IPS-15b (cell line): ENCODE data around the gene FAM83F.
A peak's percentile ranks its signal among the peaks of the same experiment; 100 is the strongest.

ENCODE experiments used
- H3K27me3 ChIP-seq: one replicate; pipeline ENCODE4 v1.6.1; 2013; ENCODE audit warnings: low read length; ENCODE audit not compliant: control insufficient read depth, insufficient read depth
- H3K36me3 ChIP-seq: one replicate; pipeline ENCODE4 v1.6.1; 2013; ENCODE audit warnings: low read length; ENCODE audit not compliant: control insufficient read depth, insufficient read depth
- H3K4me1 ChIP-seq: one replicate; pipeline ENCODE4 v1.6.1; 2013; ENCODE audit warnings: mild to moderate bottlenecking, low read length; ENCODE audit not compliant: control insufficient read depth, insufficient read depth
- H3K4me3 ChIP-seq: one replicate; pipeline ENCODE4 v1.5.1; 2013; ENCODE audit warnings: low read depth, low read length
- H3K9ac ChIP-seq: one replicate; pipeline ENCODE4 v1.6.1; 2013; ENCODE audit warnings: low read depth, mild to moderate bottlenecking, low read length
- H3K9me3 ChIP-seq: one replicate; pipeline ENCODE4 v1.6.1; 2013; ENCODE audit warnings: mild to moderate bottlenecking, low read length; ENCODE audit not compliant: control insufficient read depth, insufficient read depth

The FAM83F gene

DNA sequence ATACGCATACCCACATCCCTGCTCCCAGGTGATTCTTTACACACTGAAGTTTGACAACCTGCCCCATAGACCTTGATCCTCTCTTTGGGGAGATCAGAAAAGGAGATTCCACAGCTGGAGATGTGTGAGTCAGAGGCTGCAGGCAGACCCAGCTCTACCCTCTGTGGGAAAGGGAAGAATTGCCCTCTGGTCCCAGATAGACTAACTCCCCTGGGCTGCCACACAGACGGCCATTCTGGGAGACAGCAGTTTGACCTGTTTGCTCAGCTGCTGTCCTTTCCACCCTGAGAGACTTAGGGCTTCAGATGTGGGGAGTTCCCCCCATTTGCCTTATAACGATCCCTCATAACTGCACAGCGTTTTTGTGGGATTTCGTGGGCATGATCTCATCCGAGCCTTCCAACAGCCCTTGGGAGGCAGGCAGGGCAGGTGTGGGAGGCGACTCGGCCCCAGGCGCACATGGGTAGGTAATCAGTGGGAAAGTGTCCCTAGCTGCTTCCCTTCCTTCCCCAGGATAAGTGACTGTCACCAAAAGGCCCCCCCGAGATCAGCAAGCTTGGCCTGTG, 14.1 kb downstream of the FAM83F start:
- Histone ChIP-seq H3K36me3 (no peaks in the 10 kb centered on the region), H3K27me3 (no peaks in the 10 kb centered on the region), H3K4me3 (no peak overlapping the region), H3K4me1 (peaks cover 23% of the 10 kb centered on the region), H3K9me3 (no peaks in the 10 kb centered on the region), H3K9ac (no peak overlapping the region)

DNA sequence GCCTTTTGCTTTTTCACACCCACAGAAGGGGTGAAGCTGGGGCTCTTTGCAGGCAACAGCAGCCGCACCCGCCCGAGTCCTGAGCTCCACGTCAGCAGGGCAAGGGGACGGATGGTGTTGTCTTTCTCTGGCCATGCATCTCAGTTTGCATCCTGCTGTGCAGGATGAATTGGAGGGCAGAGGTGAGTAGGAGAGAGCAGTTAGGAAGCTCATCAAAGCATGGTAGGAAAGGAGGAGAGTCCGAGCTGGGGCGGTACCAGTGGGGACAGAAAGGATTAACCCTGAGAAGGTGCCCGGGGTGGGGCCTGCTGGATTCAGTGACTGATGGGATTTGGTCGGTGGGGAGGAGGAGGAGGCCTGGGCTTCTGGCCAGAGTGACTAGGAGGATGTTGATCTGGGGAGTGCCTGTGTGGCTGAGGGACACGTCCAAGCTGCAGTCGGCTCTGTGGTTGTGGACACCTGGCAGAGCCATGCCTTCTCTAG, 14.6 kb downstream of the FAM83F start:
- no peak overlapping the region for H3K9ac ChIP-seq
- H3K9me3 ChIP-seq: no peaks in the 10 kb centered on the region
- H3K27me3 ChIP-seq: no peaks in the 10 kb centered on the region
- peaks cover 23% of the 10 kb centered on the region for H3K4me1 ChIP-seq
- H3K36me3 ChIP-seq: no peaks in the 10 kb centered on the region
- H3K4me3 ChIP-seq: peak overlapping the region; percentile 38

DNA sequence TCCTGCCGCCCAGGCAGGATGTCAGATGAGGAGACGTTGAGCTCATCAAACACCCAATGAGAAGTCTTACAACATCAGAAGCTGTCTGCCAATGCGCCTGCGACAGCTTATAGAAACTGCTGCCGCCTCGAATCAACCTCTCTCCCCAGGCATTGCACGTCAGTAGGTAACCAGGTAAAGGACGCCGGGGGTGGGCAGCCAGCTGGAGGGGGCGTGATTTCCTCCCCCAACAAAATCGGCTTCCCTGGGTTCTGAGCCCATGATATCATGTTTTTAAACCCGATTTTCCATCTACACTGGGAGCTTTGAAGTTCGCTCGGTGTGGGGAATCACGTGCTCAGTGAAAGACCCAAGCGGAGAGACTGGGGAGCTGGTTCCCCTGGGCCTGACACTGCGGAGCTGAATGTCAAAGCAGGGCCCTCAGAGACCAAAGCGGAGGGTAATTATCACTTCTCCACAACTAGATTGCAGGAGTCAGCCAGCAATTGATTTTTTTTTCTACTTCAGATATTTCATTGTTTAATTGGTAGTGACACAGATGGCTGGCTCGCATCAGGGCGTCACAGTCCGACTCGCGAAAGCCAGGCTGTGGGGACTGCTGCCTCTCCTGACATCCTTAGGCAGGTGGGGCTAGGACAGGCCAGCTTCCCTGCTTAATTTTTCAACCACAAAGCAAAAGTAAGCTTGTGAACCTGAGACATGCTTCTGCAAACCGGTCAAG, 15.4 kb downstream of the FAM83F start:
- H3K4me1 ChIP-seq: peaks cover 23% of the 10 kb centered on the region
- H3K4me3 ChIP-seq: peak overlapping the region; percentile 38
- no peaks in the 10 kb centered on the region for H3K27me3 ChIP-seq
- no peaks in the 10 kb centered on the region for H3K9me3 ChIP-seq
- H3K9ac ChIP-seq: no peak overlapping the region
- H3K36me3 ChIP-seq: no peaks in the 10 kb centered on the region

DNA sequence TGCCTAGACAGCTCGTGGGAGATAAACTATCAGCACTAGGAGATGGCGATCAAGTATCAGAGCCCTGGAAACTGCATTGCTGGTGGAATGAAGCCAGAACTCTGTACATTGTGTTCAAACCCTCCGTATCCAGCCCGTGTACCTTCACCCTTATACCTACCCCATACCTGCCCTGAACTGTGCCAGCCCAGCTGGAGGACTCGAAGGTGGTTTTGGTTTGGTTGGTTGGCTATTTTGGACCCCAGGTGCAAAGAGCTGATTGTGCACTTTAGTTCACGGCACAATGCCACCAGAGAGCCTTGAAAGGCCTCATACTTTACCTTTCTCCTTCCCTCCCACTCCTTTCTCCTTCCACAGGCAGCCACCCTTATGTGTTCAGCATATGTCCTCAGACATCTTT, 16.0 kb downstream of the FAM83F start:
- Histone ChIP-seq H3K9me3 (no peaks in the 10 kb centered on the region), H3K4me1 (peaks cover 23% of the 10 kb centered on the region), H3K9ac (no peak overlapping the region), H3K4me3 (no peak overlapping the region), H3K27me3 (no peaks in the 10 kb centered on the region), H3K36me3 (no peaks in the 10 kb centered on the region)

DNA sequence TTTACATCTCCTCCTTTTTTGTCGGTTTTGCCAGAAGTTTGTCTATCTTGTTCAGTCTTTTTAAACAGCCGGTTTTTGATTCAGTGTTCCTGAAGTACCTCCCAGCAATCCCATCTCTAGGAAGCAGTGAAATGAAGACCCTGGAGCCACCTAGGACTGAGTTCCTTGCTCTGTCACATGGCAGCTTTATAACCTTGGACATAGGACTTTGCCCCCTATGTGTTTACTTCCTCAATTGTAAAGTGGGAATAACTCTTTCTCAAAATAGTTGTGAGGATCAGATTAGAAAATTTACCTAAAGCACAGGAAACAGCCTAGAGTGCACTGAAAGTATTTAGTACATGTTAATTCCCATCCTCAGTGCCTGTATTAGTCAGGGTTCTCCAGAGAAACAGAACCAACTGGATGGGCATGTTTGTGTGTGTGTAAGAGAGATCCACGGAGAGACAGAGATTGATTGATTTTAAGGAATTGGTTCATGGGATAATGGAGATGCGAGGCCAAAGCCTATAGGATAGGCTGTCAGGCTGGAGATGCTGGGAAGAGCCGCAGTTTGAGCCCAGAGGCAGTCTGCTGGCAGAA, 20.0 kb downstream of the FAM83F start:
- Histone ChIP-seq H3K4me3 (no peak overlapping the region), H3K36me3 (no peaks in the 10 kb centered on the region), H3K9me3 (no peaks in the 10 kb centered on the region), H3K27me3 (no peaks in the 10 kb centered on the region), H3K9ac (no peak overlapping the region), H3K4me1 (peaks cover 8% of the 10 kb centered on the region)

DNA sequence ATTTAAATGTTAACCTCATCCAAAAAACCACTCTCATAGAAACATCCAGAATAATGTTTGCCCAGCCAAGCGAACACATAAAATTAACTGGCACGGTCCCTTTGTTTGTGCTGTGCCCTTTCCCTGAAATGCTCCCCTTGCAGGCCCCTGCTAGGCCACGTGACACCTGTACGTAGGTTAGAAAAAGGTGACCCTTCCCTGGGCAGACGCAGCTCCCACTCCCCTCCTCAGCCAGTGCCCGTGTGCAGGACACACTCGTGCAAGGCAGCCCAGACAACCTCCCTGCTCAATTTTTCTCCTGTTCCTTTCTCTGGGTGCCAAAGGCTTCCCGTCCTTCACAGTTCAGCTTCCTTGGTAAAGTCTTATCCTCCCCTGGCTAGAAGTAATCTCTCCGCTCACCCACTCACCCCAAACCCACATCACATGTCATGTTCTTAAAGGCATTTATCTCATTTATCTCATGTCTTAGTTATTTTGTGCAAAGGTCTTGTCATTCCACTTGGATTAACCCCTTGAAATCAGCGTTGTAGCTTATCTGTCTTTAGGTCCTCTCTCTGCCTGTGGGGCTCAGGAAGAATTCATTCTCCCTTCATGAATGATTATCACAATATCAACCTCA, 20.7 kb downstream of the FAM83F start:
- Histone ChIP-seq H3K9me3 (no peaks in the 10 kb centered on the region), H3K27me3 (no peaks in the 10 kb centered on the region), H3K4me1 (peaks cover 1% of the 10 kb centered on the region), H3K36me3 (peaks cover under 1% of the 10 kb centered on the region), H3K9ac (peak overlapping the region; percentile 43), H3K4me3 (no peak overlapping the region)

DNA sequence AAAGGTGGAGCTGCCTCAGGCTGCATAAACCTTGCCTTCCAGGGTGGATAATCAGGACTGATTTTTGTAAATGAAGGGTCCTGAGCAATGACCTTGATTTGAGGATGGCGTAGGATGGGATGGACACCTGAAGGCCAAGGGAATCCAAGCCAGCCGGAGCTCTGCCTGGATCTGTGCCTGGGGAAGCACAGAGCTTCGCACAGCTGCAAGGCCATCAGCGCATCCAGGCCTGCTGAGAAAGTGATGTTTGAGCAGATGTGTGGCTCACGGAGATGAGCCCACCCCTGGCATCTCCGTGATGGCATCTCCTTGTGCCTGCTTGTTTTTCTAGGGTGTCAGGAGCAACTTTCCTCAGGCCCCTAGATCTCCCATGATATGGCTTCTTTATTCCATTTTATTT, 23.3 kb downstream of the FAM83F start:
- Histone ChIP-seq H3K4me1 (no peaks in the 10 kb centered on the region), H3K27me3 (no peaks in the 10 kb centered on the region), H3K9ac (no peak overlapping the region), H3K9me3 (no peaks in the 10 kb centered on the region), H3K4me3 (no peak overlapping the region), H3K36me3 (peaks cover 11% of the 10 kb centered on the region)

DNA sequence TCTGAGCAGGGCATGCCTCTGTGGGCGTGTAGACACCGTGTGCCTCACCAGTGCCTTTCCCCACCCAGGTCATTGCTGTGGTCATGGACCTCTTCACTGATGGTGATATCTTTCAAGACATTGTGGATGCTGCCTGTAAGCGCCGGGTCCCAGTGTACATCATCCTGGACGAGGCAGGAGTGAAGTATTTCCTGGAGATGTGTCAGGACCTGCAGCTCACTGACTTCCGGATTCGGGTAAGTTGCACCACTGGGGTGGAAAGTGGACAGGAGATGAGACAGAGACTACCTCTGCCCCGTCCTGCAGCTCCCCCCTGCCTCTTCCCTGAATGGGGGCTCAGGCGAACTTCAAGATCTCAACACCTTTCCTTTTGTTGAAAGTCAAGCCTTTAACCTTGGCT, 24.3 kb downstream of the FAM83F start:
- H3K4me1 ChIP-seq: no peaks in the 10 kb centered on the region
- no peaks in the 10 kb centered on the region for H3K9me3 ChIP-seq
- H3K27me3 ChIP-seq: no peaks in the 10 kb centered on the region
- H3K36me3 ChIP-seq: peaks cover 13% of the 10 kb centered on the region
- no peak overlapping the region for H3K4me3 ChIP-seq
- H3K9ac ChIP-seq: no peak overlapping the region

DNA sequence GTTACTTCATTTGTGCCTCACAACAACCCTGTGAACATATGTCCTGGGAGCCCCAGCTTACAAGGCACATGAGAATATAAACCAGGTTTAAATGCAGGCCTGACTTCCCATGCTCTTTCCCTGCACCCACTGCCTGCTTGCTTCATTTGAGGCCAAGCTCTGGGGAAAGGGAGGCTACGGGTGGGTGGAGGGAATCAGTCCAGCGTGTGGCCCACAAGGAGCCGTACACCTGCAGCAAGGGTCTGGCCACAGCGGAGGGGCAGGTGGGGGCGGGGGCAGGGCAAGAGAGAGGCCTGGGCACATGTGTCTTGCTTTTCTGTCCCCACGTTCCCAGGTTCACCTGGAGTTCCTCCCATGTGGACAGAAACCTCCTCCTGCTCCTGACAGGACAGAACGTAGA, 26.2 kb downstream of the FAM83F start:
- peaks cover 13% of the 10 kb centered on the region for H3K36me3 ChIP-seq
- H3K9ac ChIP-seq: no peak overlapping the region
- H3K9me3 ChIP-seq: no peaks in the 10 kb centered on the region
- H3K4me1 ChIP-seq: peaks cover 4% of the 10 kb centered on the region
- no peak overlapping the region for H3K4me3 ChIP-seq
- H3K27me3 ChIP-seq: no peaks in the 10 kb centered on the region

DNA sequence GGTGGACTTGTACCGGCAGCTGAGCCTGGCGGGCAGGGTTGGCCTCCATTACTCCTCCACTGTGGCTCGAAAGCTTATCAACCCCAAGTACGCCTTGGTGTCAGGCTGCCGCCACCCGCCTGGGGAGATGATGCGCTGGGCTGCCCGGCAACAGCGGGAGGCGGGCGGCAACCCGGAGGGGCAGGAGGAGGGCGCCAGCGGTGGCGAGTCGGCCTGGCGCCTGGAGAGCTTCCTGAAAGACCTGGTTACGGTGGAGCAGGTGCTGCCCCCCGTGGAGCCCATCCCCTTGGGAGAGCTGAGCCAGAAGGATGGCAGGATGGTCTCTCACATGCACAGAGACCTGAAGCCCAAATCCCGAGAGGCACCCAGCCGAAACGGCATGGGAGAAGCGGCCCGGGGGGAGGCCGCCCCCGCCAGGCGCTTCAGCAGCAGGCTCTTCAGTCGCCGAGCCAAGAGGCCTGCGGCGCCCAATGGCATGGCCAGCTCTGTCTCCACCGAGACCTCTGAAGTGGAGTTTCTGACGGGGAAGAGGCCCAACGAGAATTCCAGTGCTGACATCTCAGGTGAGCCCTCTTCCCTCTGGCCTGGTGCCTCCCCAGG, 26.7 kb downstream of the FAM83F start:
- peaks cover 4% of the 10 kb centered on the region for H3K4me1 ChIP-seq
- no peaks in the 10 kb centered on the region for H3K9me3 ChIP-seq
- peaks cover 13% of the 10 kb centered on the region for H3K36me3 ChIP-seq
- H3K27me3 ChIP-seq: no peaks in the 10 kb centered on the region
- no peak overlapping the region for H3K4me3 ChIP-seq
- H3K9ac ChIP-seq: no peak overlapping the region

DNA sequence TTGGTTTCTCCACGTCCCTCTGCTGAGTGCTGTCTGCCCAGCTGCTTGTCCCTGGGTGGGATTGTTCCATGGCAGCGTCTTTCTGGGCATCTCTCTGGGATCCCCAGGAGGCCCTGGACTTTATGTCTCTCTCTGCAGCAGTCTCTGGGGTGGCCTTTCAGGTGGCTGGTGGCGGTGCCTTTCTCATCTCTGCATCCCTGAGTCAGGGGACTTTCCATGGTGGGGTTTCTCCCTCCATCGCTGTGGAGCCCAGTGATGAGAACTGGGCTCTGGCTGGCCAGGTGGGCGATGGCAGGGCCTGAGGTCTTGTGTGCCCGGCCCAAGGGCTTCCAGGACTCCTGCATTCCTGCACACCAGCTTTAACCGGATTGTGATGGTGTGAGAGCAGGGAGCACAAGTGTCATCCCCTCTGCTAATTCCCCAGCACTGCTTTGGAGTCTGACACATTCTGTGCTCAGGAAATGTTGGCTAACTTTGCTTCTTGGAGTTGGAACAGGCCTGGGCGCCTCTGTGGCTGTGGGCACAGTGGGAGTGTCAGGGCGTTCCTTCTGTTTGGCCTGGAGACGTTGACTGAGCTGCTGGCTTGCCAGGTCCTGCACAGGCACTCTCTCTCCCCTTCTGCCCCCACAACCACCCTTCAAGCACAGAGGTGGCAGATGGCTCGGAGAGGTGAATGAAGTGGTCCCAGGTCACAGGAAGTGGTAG, 27.9 kb downstream of the FAM83F start:
- Histone ChIP-seq H3K9me3 (no peaks in the 10 kb centered on the region), H3K36me3 (peaks cover 14% of the 10 kb centered on the region), H3K9ac (no peak overlapping the region), H3K4me3 (no peak overlapping the region), H3K4me1 (peaks cover 4% of the 10 kb centered on the region), H3K27me3 (no peaks in the 10 kb centered on the region)
